Right lobe of liver (tissue), 6 donors: ENCODE measurements around the gene ECHDC3. TPM values are rescaled to one million over a fixed set of nuclear protein-coding genes. Genes with fewer than 3 reads are reported as not detected.

Experiments used
- ATAC-seq, 4 donors: fragments of 200-7000 bp; cut with Tn5 transposase; one replicate each; pipeline ENCODE4 v1.9.1; 2020; ENCODE audit warnings: mild to moderate bottlenecking in 4 of 4, moderate library complexity in 4 of 4
- DNase-seq, 3 donors: peaks; one replicate each; pipeline ENCODE4 v3.0.0-alpha.2; 2020
- H3K27ac ChIP-seq, 3 donors: fragments of 200-600 bp; one replicate each; pipeline ENCODE4 v1.8.0; 2022
- H3K27me3 ChIP-seq, 2 donors: fragments of 200-600 bp; one replicate each; pipeline ENCODE4 v1.8.0; 2022
- H3K36me3 ChIP-seq, 4 donors: fragments of 200-600 bp; sonication (generic) in 1 of 4; one replicate each; pipeline versions ENCODE4 v1.5.1 to v1.8.0; 2017 to 2022; ENCODE audit warnings: control low read depth in 1 of 4
- H3K4me1 ChIP-seq, 4 donors: fragments of 200-600 bp; sonication (generic) in 1 of 4; one replicate each; pipeline versions ENCODE4 v1.5.1 to v1.8.0; 2017 to 2022; ENCODE audit warnings: control low read depth in 1 of 4
- H3K4me3 ChIP-seq, 3 donors: fragments of 200-600 bp; one replicate each; pipeline ENCODE4 v1.8.0; 2022
- H3K9me3 ChIP-seq, 4 donors: fragments of 200-600 bp; sonication (generic) in 1 of 4; one replicate each; pipeline versions ENCODE4 v1.5.1 to v1.8.0; 2017 to 2022; ENCODE audit warnings: control low read depth in 1 of 4
- POLR2A ChIP-seq: fragments of 450-650 bp; IDR thresholded peaks from one replicate; pipeline ENCODE4 v1.6.1; 2017; ENCODE audit warnings: antibody characterized with exemption, mild to moderate bottlenecking
- WGBS: methylation state at CpG from one replicate; pipeline ENCODE4 v1.1.6; 2018; ENCODE audit warnings: low coverage, low lambda C conversion rate; ENCODE audit not compliant: insufficient coverage; ENCODE audit errors: missing lambda C conversion rate; 5-methylcytosine and 5-hydroxymethylcytosine counted together
- intact Hi-C, 2 donors: fragments of 100-400 bp; cut with DNase I; formaldehyde crosslinking; loops; one replicate each; pipeline versions ENCODE4 v1.11.2 to v1.14.1; 2022
- total RNA-seq, 6 experiments: library from RNA; depleted of rRNA in 2 of 6; stranded (reverse); fragments of >200 nt in 2 of 6; fragmentation: NEBNext Ultra II Directional in 3 of 6; extraction: Animal tissue kit (Norgen Biotek cat#: 25700) in 3 of 6; gene quantifications; one replicate each; pipeline versions ENCODE4 v1.1.0 to v1.2.4, GENCODE V29; 2016 to 2023
- TF ChIP-seq, protein P1 (sequence below), 4 donors: fragments of 200-600 bp in 3 of 4; fragments of 450-650 bp in 1 of 4; IDR thresholded peaks; one replicate each; pipeline versions ENCODE4 v1.5.1 to v1.8.0; 2016 to 2022; ENCODE audit warnings: antibody characterized with exemption in 4 of 4, mild to moderate bottlenecking in 2 of 4
- donor health status: DM: no; HTN: yes; CAD: no.
- donor health status: DM: no; HTN: no; CAD: no.
- donor health status: DM: no; HTN: no; CAD: no.
- donor health status: DM: no; HTN: yes; CAD: no.
- donor health status: DM: no; HTN: yes; CAD: no.

The ECHDC3 gene
- total RNA-seq, 6 experiments from 2014 or later = 85.0 to 304 (median 130) TPM

DNA sequence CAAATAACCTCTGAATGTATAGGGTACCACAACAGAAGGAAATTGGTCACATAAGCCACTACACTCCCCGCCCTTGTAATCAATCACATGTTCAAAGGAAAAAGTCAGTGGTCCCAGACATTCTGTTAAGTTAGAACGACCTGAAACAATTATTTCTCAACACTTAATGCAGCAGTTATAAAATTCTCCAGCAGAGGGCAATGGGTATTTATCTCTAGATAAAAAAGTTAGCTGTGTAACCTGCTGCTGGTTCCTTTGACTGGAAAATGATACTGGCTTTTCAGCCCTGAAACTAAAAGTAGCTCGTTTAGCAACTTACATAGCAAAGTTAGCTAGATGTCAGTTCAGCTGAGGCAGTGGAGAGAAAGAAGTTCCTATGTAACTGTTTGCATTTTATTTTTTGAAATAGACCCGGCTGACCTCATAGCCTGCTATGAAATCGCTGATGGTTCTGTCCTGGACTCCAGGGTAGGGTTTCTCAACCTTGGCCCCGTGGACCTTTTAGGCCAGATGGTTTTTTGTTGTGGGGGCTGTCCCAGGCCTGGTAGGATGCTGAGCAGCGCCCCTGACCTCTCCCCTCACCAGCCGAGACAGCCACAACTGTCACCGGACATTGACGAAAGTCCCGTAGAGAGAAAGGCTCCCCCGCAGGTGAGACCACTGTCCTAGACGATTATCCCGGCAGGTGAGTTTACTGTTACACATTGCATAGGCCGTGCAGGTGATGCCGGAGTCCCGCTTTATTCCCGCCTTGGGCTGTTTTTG is 40.8 kb downstream of the ECHDC3 start:
- TF ChIP-seq, protein P1, sequence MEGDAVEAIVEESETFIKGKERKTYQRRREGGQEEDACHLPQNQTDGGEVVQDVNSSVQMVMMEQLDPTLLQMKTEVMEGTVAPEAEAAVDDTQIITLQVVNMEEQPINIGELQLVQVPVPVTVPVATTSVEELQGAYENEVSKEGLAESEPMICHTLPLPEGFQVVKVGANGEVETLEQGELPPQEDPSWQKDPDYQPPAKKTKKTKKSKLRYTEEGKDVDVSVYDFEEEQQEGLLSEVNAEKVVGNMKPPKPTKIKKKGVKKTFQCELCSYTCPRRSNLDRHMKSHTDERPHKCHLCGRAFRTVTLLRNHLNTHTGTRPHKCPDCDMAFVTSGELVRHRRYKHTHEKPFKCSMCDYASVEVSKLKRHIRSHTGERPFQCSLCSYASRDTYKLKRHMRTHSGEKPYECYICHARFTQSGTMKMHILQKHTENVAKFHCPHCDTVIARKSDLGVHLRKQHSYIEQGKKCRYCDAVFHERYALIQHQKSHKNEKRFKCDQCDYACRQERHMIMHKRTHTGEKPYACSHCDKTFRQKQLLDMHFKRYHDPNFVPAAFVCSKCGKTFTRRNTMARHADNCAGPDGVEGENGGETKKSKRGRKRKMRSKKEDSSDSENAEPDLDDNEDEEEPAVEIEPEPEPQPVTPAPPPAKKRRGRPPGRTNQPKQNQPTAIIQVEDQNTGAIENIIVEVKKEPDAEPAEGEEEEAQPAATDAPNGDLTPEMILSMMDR (IDR thresholded peaks at IDR 0.05) = peak; percentile 70 to 92 (median 76)
- TF ChIP-seq POLR2A = no peak
- intact Hi-C loops = no loop called here
- DNase-seq (no peak), ATAC-seq (peak; percentile 85 to 88 (median 87))
- H3K4me1 ChIP-seq = peaks cover 0 to 8% (median 3%) of the 10 kb centered on the region in 4 donors
- H3K36me3 ChIP-seq = no peaks in the 10 kb centered on the region
- no peaks in the 10 kb centered on the region for H3K27me3 ChIP-seq
- H3K9me3 ChIP-seq = no peaks in the 10 kb centered on the region
- 26% methylated on average over 8 of the region's 18 CpGs for WGBS
- H3K27ac ChIP-seq = peak overlapping the region in 2 of 3 donors; percentile 6 to 18
- H3K4me3 ChIP-seq = no peak overlapping the region

DNA sequence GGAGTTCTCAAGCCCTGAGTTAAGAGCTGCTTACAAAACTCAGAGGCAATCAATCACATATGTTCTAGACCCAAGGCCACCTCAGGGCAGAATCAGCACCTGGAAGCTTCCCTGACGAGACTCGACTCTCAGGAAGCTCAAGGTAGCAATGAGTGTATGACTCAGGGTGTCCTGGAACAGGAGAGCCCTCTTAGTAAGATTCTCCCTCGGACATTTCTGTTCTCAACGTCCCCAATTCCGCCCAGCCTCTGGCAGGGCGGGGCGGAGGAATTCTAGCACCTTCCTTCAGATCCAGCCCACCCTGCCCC is 41.3 kb downstream of the ECHDC3 start:
- no peak for TF ChIP-seq POLR2A
- TF ChIP-seq, protein P1 (IDR thresholded peaks at IDR 0.05) = no peak
- H3K27ac ChIP-seq = no peak overlapping the region
- intact Hi-C loops = no loop called here
- no peaks in the 10 kb centered on the region for H3K9me3 ChIP-seq
- H3K36me3 ChIP-seq = no peaks in the 10 kb centered on the region
- no peaks in the 10 kb centered on the region for H3K27me3 ChIP-seq
- H3K4me1 ChIP-seq = peaks cover 0 to 8% (median 3%) of the 10 kb centered on the region in 4 donors
- no peak for ATAC-seq
- 44% methylated on average over 2 of the region's 7 CpGs for WGBS
- no peak overlapping the region for H3K4me3 ChIP-seq
- no peak for DNase-seq

DNA sequence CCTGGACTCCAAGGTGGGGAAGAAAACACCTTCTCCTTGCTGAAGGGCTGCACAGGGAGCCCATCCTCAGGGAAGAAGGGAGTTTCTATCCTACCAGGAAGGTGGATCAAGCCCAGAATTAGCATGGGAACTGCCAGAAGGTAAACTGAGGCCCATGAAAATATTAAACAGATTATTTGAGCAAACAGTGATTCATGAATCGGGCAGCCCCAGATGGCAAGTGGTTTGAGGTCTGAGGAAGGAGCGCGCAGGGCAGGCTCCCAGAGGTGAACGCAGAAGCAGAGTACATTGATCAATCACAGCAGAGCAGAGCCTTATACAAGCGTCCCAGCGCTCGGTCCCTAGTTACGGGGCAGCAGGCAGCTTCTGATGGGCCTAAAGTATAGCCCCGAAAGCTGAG is 45.2 kb downstream of the ECHDC3 start:
- TF ChIP-seq POLR2A = no peak
- TF ChIP-seq, protein P1 (IDR thresholded peaks at IDR 0.05) = no peak
- 94% methylated on average over 4 of the region's 9 CpGs for WGBS
- DNase-seq (no peak), ATAC-seq (no peak)
- H3K4me3 ChIP-seq = no peak overlapping the region
- H3K9me3 ChIP-seq = no peaks in the 10 kb centered on the region
- H3K27ac ChIP-seq = no peak overlapping the region
- H3K27me3 ChIP-seq = no peaks in the 10 kb centered on the region
- peaks cover 0 to 8% (median 3%) of the 10 kb centered on the region in 4 donors for H3K4me1 ChIP-seq
- H3K36me3 ChIP-seq = no peaks in the 10 kb centered on the region
- intact Hi-C loops = no loop called here

DNA sequence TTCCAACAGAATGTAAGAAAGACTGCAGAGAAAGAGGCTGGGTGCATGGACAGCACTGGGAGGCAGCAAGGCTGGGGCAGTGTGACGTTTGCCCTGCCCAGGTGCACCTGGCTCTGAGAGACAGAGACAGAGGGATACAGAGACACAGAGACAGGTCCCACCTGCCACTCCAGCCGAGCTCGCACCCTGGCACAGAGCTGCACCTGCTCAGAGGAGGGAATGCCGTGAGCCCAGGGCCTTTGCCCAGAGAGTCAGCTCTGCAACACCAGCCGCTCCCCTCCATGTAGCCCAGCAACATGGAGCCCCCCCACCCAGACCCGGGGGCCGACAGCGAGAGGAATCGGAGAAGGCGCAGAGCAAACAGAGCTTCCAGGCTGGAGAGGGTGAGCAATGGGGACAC is 45.7 kb downstream of the ECHDC3 start:
- DNase-seq (no peak), ATAC-seq (no peak)
- H3K27ac ChIP-seq = no peak overlapping the region
- H3K4me1 ChIP-seq = peaks cover 0 to 7% (median 3%) of the 10 kb centered on the region in 4 donors
- intact Hi-C loops = no loop called here
- no peaks in the 10 kb centered on the region for H3K36me3 ChIP-seq
- H3K4me3 ChIP-seq = no peak overlapping the region
- 82% methylated on average over 7 of the region's 10 CpGs for WGBS
- H3K9me3 ChIP-seq = no peaks in the 10 kb centered on the region
- H3K27me3 ChIP-seq = no peaks in the 10 kb centered on the region
- TF ChIP-seq POLR2A = no peak
- TF ChIP-seq, protein P1 (IDR thresholded peaks at IDR 0.05) = no peak
